IMR-90 (cell line): ENCODE data around the gene CAMK2B. TPM values are rescaled to one million over a fixed set of nuclear protein-coding genes. Genes with fewer than 3 reads are reported as not detected.

Experiments used
- ATAC-seq: fragments of 200-7000 bp; cut with Tn5 transposase; 2 replicates; pipeline ENCODE4 v1.9.1; 2020; ENCODE audit warnings: low read depth, mild to moderate bottlenecking, moderate library complexity
- BruUV-seq: library from RNA; stranded (reverse); fragments of 400-500 nt; replicated peaks from 2 replicates; lab custom pipeline; 2021; lab: Mats Ljungman, UMichigan
- CTCF ChIA-PET: fragments of 300-600 bp; formaldehyde crosslinking; extraction: SDS; loops from one replicate; lab custom pipeline; 2021; ENCODE audit warnings: antibody characterized with exemption; lab: Yijun Ruan, JAX
- POLR2A ChIA-PET: fragments of 300-600 bp; sonication (Branson Sonifier 250); formaldehyde crosslinking; loops from one replicate; lab custom pipeline; 2022; ENCODE audit warnings: antibody characterized with exemption; ENCODE audit not compliant: unreplicated experiment; lab: Charles Lee
- DNase-seq: peaks from one replicate; pipeline ENCODE4 v3.0.0; 2013
- H2AFZ ChIP-seq: replicated peaks from 2 replicates; pipeline ENCODE3; 2013; ENCODE audit warnings: low read length, mild to moderate bottlenecking; ENCODE audit not compliant: poor library complexity
- H2AK5ac ChIP-seq: 2 replicates; pipeline ENCODE4 v1.6.1; 2013; ENCODE audit warnings: low read depth, low read length, inconsistent platforms
- H2AK9ac ChIP-seq: replicated peaks from 2 replicates; pipeline ENCODE3; 2013; ENCODE audit warnings: mild to moderate bottlenecking, low read depth, low read length, moderate library complexity; ENCODE audit not compliant: poor library complexity
- H2BK120ac ChIP-seq: 2 replicates; pipeline ENCODE4 v1.6.1; 2013; ENCODE audit warnings: low read depth, low read length, inconsistent platforms
- H2BK15ac ChIP-seq: 3 replicates; pipeline ENCODE4 v1.6.1; 2013; ENCODE audit warnings: low read depth, low read length, inconsistent platforms
- H2BK20ac ChIP-seq: 2 replicates; pipeline ENCODE4 v1.6.1; 2013; ENCODE audit warnings: low read depth, mild to moderate bottlenecking, inconsistent platforms, low read length, moderate library complexity
- H2BK5ac ChIP-seq: 2 replicates; pipeline ENCODE4 v1.6.1; 2013; ENCODE audit warnings: mild to moderate bottlenecking, low read depth, low read length, inconsistent platforms; ENCODE audit not compliant: poor library complexity, severe bottlenecking
- H3K14ac ChIP-seq: replicated peaks from 2 replicates; pipeline ENCODE4 v1.6.1; 2013; ENCODE audit warnings: low read depth, low read length, inconsistent platforms
- H3K18ac ChIP-seq: 2 replicates; pipeline ENCODE4 v1.6.1; 2013; ENCODE audit warnings: low read depth, low read length, control low read depth
- H3K23ac ChIP-seq: 2 replicates; pipeline ENCODE4 v1.6.1; 2013; ENCODE audit warnings: low read depth, low read length, inconsistent platforms
- H3K27ac ChIP-seq: 2 replicates; pipeline ENCODE4 v1.5.1; 2013; ENCODE audit warnings: mild to moderate bottlenecking, control low read depth, low read length; ENCODE audit not compliant: insufficient read depth
- H3K27me3 ChIP-seq: 2 replicates; pipeline ENCODE4 v1.6.1; 2013; ENCODE audit warnings: low read length; ENCODE audit not compliant: control insufficient read depth, insufficient read depth
- H3K36me3 ChIP-seq: 2 replicates; pipeline ENCODE4 v1.6.1; 2013; ENCODE audit warnings: low read length, mixed read lengths; ENCODE audit not compliant: control insufficient read depth, insufficient read depth
- H3K4ac ChIP-seq: 2 replicates; pipeline ENCODE4 v1.6.1; 2013; ENCODE audit warnings: low read depth, low read length, inconsistent platforms
- H3K4me1 ChIP-seq: 2 replicates; pipeline ENCODE4 v1.6.1; 2013; ENCODE audit warnings: low read length, mixed read lengths; ENCODE audit not compliant: control insufficient read depth, insufficient read depth
- H3K4me2 ChIP-seq: 2 replicates; pipeline ENCODE4 v1.6.1; 2013; ENCODE audit warnings: low read depth, mild to moderate bottlenecking, control low read depth, low read length, moderate library complexity
- H3K4me3 ChIP-seq: 2 replicates; pipeline ENCODE4 v1.5.1; 2013; ENCODE audit warnings: low read depth, mild to moderate bottlenecking, control low read depth, low read length, moderate library complexity; ENCODE audit not compliant: insufficient read depth
- H3K56ac ChIP-seq: 2 replicates; pipeline ENCODE4 v1.6.1; 2013; ENCODE audit warnings: low read length, inconsistent platforms; ENCODE audit not compliant: insufficient read depth; ENCODE audit errors: extremely low read depth
- H3K79me1 ChIP-seq, 2 experiments: 2 replicates each; pipeline ENCODE4 v1.6.1; 2013; ENCODE audit warnings: low read length in 2 of 2, inconsistent platforms in 1 of 2, low read depth in 1 of 2
- H3K9ac ChIP-seq: 2 replicates; pipeline ENCODE4 v1.6.1; 2013; ENCODE audit warnings: low read depth, low read length, control low read depth
- H3K9me1 ChIP-seq: 2 replicates; pipeline ENCODE4 v1.6.1; 2013; ENCODE audit warnings: low read length, inconsistent platforms; ENCODE audit not compliant: insufficient read depth
- H3K9me3 ChIP-seq: 2 replicates; pipeline ENCODE4 v1.6.1; 2013; ENCODE audit warnings: low read length; ENCODE audit not compliant: control insufficient read depth, insufficient read depth
- H4K20me1 ChIP-seq: 2 replicates; pipeline ENCODE4 v1.6.1; 2013; ENCODE audit warnings: low read length, inconsistent platforms; ENCODE audit not compliant: insufficient read depth
- H4K5ac ChIP-seq: 2 replicates; pipeline ENCODE4 v1.6.1; 2013; ENCODE audit warnings: mild to moderate bottlenecking, low read depth, low read length, control low read depth
- H4K8ac ChIP-seq, 2 experiments: 2 replicates each; pipeline ENCODE4 v1.6.1; 2013; ENCODE audit warnings: low read depth in 2 of 2, low read length in 2 of 2, control low read depth in 1 of 2, inconsistent platforms in 1 of 2
- H4K91ac ChIP-seq: 2 replicates; pipeline ENCODE4 v1.6.1; 2013; ENCODE audit warnings: low read depth, low read length, inconsistent platforms; ENCODE audit not compliant: insufficient read depth
- BHLHE40 ChIP-seq: fragments of 150-350 bp; IDR thresholded peaks from 2 replicates; pipeline ENCODE4 v1.6.1; 2016; ENCODE audit warnings: mild to moderate bottlenecking, low read depth, low read length
- CEBPB ChIP-seq: IDR thresholded peaks from 2 replicates; pipeline ENCODE4 v1.6.1; 2012; ENCODE audit warnings: low read depth, low read length, improper control_type of control experiment
- CHD1 ChIP-seq: IDR thresholded peaks from 2 replicates; pipeline ENCODE4 v1.6.1; 2012; ENCODE audit warnings: low read depth, low read length, improper control_type of control experiment
- CTCF ChIP-seq: conservative IDR thresholded peaks from 2 replicates; pipeline ENCODE4 v1.5.1; 2012; ENCODE audit warnings: mild to moderate bottlenecking, low read depth, low read length, improper control_type of control experiment
- ELK1 ChIP-seq: fragments of 150-350 bp; IDR thresholded peaks from 2 replicates; pipeline ENCODE4 v1.6.1; 2016; ENCODE audit warnings: low read depth, mild to moderate bottlenecking, low read length, moderate library complexity, borderline replicate concordance
- FOS ChIP-seq: fragments of 150-350 bp; IDR thresholded peaks from 2 replicates; pipeline ENCODE4 v1.6.1; 2016; ENCODE audit warnings: low read depth, low read length
- MAFK ChIP-seq: IDR thresholded peaks from 2 replicates; pipeline ENCODE4 v1.6.1; 2012; ENCODE audit warnings: low read depth, low read length, improper control_type of control experiment
- MAZ ChIP-seq: IDR thresholded peaks from 2 replicates; pipeline ENCODE4 v1.6.1; 2012; ENCODE audit warnings: low read depth, mild to moderate bottlenecking, low read length, improper control_type of control experiment, moderate library complexity, borderline replicate concordance
- MXI1 ChIP-seq: IDR thresholded peaks from 2 replicates; pipeline ENCODE4 v1.6.1; 2012; ENCODE audit warnings: low read depth, mild to moderate bottlenecking, low read length, moderate library complexity, borderline replicate concordance
- NFE2L2 ChIP-seq: fragments of 150-350 bp; IDR thresholded peaks from 2 replicates; pipeline ENCODE4 v1.6.1; 2016; ENCODE audit warnings: low read depth, mild to moderate bottlenecking, low read length
- POLR2A ChIP-seq: IDR thresholded peaks from 2 replicates; pipeline ENCODE4 v1.6.1; 2012; ENCODE audit warnings: mild to moderate bottlenecking, low read depth, low read length
- RAD21 ChIP-seq: IDR thresholded peaks from 2 replicates; pipeline ENCODE4 v1.6.1; 2012; ENCODE audit warnings: low read length, improper control_type of control experiment
- RFX5 ChIP-seq: IDR thresholded peaks from 2 replicates; pipeline ENCODE4 v1.8.0; 2012; ENCODE audit warnings: low read depth, mild to moderate bottlenecking, low read length, moderate library complexity
- SMC3 ChIP-seq: fragments of 150-350 bp; IDR thresholded peaks from 2 replicates; pipeline ENCODE4 v1.6.1; 2016; ENCODE audit warnings: low read depth, mild to moderate bottlenecking, antibody characterized with exemption, low read length, moderate library complexity
- USF2 ChIP-seq: fragments of 150-350 bp; IDR thresholded peaks from 2 replicates; pipeline ENCODE4 v1.6.1; 2017; ENCODE audit warnings: mild to moderate bottlenecking, antibody characterized with exemption, low read length, low read depth
- WGBS, 2 experiments: methylation state at CpG; one replicate each; pipeline versions ENCODE4 v1.1.5 to v1.1.7; 2013; ENCODE audit warnings: missing lambda C conversion rate in 2 of 2; ENCODE audit not compliant: insufficient read length in 1 of 2; ENCODE audit errors: extremely low coverage in 2 of 2; 5-methylcytosine and 5-hydroxymethylcytosine counted together
- dilution Hi-C: fragments of 300-500 bp; cut with HindIII; formaldehyde crosslinking; loops from one replicate; pipeline ENCODE4 v1.14.3; 2018; ENCODE audit warnings: low sequenced_read_pairs; ENCODE audit not compliant: unreplicated experiment
- in situ Hi-C: fragments of 300-500 bp; cut with MboI; formaldehyde crosslinking; loops from 3 replicates; pipeline ENCODE4 v1.14.3; 2019; ENCODE audit warnings: low sequenced_read_pairs, inconsistent platforms, mixed read lengths
- intact Hi-C: fragments of 100-400 bp; cut with micrococcal nuclease; formaldehyde crosslinking; loops from 2 replicates; pipeline ENCODE4 v1.10.0; 2022
- polyA plus RNA-seq, 3 experiments: library from polyadenylated mRNA; depleted of rRNA; stranded (reverse); fragments of >200 nt; gene quantifications; 2 replicates each; pipeline ENCODE4 v1.2.3, GENCODE V29; 2012; ENCODE audit warnings: low replicate concordance in 1 of 3
- total RNA-seq: library from RNA; depleted of rRNA; stranded (reverse); fragments of >200 nt; gene quantifications from 2 replicates; pipeline ENCODE4 v1.2.3, GENCODE V29; 2012

The CAMK2B gene
- total and polyA plus RNA-seq, 2 of the 4 experiments (the other 2 are of a cell fraction) = 0.18 to 0.36 TPM

GRCh38 chr7:44240983-44241510, 84.3 kb downstream of the CAMK2B start:
- H2BK15ac ChIP-seq = no peak overlapping the region
- no peak overlapping the region; the same call in 1 of the 2 replicates for H2AK5ac ChIP-seq
- H3K14ac ChIP-seq = no peak overlapping the region
- 53% methylated on average over 2 of the region's 10 CpGs; no CpG with 5 or more reads in 1 of the 2 experiments for WGBS, 2 experiments
- ChIA-PET POLR2A (no interaction called here), CTCF (interaction anchor here (0.7 to 1.4 kb wide), 7 partner anchors 14 to 324 kb away, joined by 3 to 4 read pairs (median 3); no protein-coding TSS in a partner anchor)
- no peak overlapping the region for H3K27ac ChIP-seq
- H3K9ac ChIP-seq = no peak overlapping the region
- no peak overlapping the region for H3K4me3 ChIP-seq
- H2BK5ac ChIP-seq = no peak overlapping the region
- intact Hi-C loops = loop anchor here (1.0 to 2.0 kb wide), 4 partner anchors 66 to 324 kb away; no protein-coding TSS in a partner anchor
- no peak overlapping the region for H4K5ac ChIP-seq
- H3K9me3 ChIP-seq = no peaks in the 10 kb centered on the region
- H2AFZ ChIP-seq = peak overlapping the region; percentile 25
- H3K79me1 ChIP-seq = no peaks in the 10 kb centered on the region
- H3K56ac ChIP-seq = no peak overlapping the region
- dilution Hi-C loops = no loop called here
- no peak overlapping the region for H3K18ac ChIP-seq
- DNase-seq = peak; percentile 75
- in situ Hi-C loops = loop anchor here (5.0 to 10.0 kb wide), 2 partner anchors 236 to 324 kb away; no protein-coding TSS in a partner anchor
- H3K9me1 ChIP-seq = no peaks in the 10 kb centered on the region
- no peaks in the 10 kb centered on the region for H3K36me3 ChIP-seq
- H4K20me1 ChIP-seq = no peaks in the 10 kb centered on the region
- BruUV-seq = no TSS peak
- 0 out of 4 replicates have a peak overlapping the region, but pooled peaks of 1 of the 2 experiments have one; percentile 50 for H4K8ac ChIP-seq
- H2AK9ac ChIP-seq = no peak overlapping the region
- H3K23ac ChIP-seq = no peak overlapping the region
- H3K4ac ChIP-seq = peak overlapping the region; percentile 43; the same call in 1 of the 2 replicates
- H4K91ac ChIP-seq = no peak overlapping the region
- peak; percentile 98 for ATAC-seq
- H3K4me2 ChIP-seq = no peak overlapping the region; the same call in 1 of the 2 replicates
- H3K4me1 ChIP-seq = no peaks in the 10 kb centered on the region
- H3K27me3 ChIP-seq = peaks cover 16% of the 10 kb centered on the region
- H2BK120ac ChIP-seq = no peak overlapping the region
- H2BK20ac ChIP-seq = peak overlapping the region; percentile 35; the same call in 1 of the 2 replicates
- TF ChIP-seq NFE2L2 (no peak), POLR2A (no peak), USF2 (no peak), MAZ (peak; percentile 30; the same call in 1 of the 2 replicates), ELK1 (no peak), FOS (no peak), BHLHE40 (no peak), CEBPB (no peak), SMC3 (peak; percentile 94), CTCF (peak; percentile 86), MXI1 (no peak), CHD1 (no peak), MAFK (no peak), RAD21 (peak; percentile 87), RFX5 (no peak)
